GM18505 (cell line): ENCODE data around the gene TIMM21.

Source experiments
- ATAC-seq: cut with Tn5 transposase; IDR thresholded peaks from one replicate; pipeline ENCODE4 v1.9.1; 2021; ENCODE audit not compliant: unreplicated experiment
- POLR2A ChIP-seq: IDR thresholded peaks from 4 replicates; pipeline ENCODE4 v1.6.1; 2011; ENCODE audit warnings: borderline replicate concordance; ENCODE audit not compliant: insufficient read depth, insufficient read length; ENCODE audit errors: extremely low read depth

TIMM21 gene

GRCh38 chr18:74131124-74131523 is 17.2 kb upstream of the TIMM21 start:
- no peak for ATAC-seq
- TF ChIP-seq POLR2A = no peak

DNA sequence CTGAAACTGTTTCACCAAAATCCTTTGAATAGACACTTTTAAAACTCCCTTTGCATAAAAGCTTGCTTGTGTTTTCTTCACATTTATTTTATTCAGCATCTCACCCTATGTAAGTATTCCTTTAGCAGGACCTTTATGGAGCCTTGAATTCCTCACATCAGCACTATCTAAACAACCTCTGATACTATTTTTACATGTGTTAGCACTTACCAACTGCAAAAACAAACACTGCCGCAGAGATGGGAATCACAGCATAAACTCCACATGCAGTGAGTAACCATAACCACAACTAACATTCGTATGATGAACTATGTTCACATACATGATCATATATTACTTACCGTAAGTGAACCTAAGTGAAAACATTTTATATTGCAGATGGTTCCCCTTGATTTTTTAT is 16.1 kb upstream of the TIMM21 start:
- TF ChIP-seq POLR2A = no peak
- ATAC-seq = no peak

GRCh38 chr18:74137920-74138538 is 10.3 kb upstream of the TIMM21 start:
- no peak for ATAC-seq
- no peak for TF ChIP-seq POLR2A

GRCh38 chr18:74139411-74139810 is 8.9 kb upstream of the TIMM21 start:
- ATAC-seq = no peak

DNA sequence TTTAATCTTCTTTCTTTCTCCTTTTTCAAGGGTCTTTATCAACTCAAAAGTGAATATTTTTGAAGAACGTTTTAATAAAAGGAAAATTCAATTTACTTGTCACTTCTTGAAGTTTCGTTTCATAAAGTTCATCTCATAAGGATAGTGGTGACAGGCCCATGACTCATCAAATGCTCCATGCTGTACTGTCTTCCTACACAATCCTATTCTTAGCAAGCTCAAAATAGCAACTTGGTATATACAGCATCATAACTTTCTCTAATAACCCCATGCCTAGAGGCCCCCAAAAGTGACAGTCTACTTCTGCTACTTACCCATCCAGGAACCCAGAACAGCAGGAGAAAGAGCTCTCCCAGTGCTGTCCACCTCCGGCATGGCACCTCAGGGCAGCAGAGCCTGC is 8.4 kb upstream of the TIMM21 start:
- no peak for TF ChIP-seq POLR2A
- peak; percentile 68 for ATAC-seq

More at GRCh38 chr18:74139411-74139810, 8.9 kb upstream of the TIMM21 start:
- no peak for TF ChIP-seq POLR2A

DNA sequence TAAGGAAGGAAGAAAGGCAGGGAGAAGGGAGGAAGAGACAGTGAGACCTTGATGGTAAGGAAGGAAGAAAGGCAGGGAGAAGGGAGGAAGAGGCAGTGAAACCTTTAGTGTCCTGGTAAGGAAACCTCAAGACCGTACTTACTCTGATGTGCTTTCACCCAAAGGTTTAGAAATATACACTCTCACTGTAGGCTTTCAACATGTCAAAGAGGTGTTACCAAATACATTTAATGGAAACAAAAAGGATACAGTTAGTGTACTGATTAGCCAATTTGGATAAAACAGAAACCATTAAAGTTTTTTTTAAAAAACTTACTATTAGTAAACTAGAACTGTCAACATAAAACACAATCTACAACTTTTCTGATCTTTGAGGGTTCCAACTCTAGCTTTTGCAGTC is 7.7 kb upstream of the TIMM21 start:
- no peak for ATAC-seq
- TF ChIP-seq POLR2A = no peak

DNA sequence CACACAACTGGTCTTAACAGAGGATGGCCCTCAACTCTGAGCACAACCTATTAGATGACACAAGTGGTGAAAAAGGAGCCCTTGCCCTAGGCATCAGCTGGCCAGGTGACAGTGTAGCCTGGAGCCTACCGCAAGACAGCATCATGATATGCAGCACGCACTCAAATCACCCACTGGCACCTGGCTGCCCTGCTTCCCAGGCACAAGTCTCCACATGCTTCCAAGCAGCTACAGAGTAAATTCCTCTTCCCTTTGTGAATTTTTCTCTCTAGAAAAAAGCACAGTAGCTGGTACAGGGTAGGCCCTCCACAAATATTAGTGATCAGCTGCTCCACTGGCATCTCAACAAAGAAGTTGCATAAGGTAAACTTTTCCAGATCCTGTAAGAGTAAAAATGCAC is 6.7 kb upstream of the TIMM21 start:
- no peak for TF ChIP-seq POLR2A
- ATAC-seq = no peak

GRCh38 chr18:74142252-74142651 is 6.1 kb upstream of the TIMM21 start:
- no peak for ATAC-seq

GRCh38 chr18:74146756-74147155 is 1.6 kb upstream of the TIMM21 start:
- no peak for TF ChIP-seq POLR2A
- no peak for ATAC-seq

More at GRCh38 chr18:74142252-74142651, 6.1 kb upstream of the TIMM21 start:
- no peak for TF ChIP-seq POLR2A

DNA sequence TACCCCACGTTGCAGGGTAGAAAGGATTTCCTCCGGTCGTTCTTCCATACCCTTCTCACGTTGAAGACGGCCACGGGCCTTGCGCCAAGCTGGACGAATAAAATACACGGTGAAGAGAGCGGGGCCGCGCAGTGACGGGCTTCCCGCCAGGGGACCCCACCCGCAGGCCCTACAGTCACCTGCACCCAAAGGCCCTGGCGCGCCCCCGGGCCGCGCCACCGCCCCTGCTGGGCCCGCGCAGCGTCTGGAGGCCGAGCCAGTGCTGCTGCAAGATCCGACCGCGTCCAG is 888 bp upstream of the TIMM21 start:
- ATAC-seq = no peak
- no peak for TF ChIP-seq POLR2A

GRCh38 chr18:74148543-74149070 is 284 bp downstream of the TIMM21 start:
- ATAC-seq = no peak
- no peak for TF ChIP-seq POLR2A

- no peak for ATAC-seq
- no peak for TF ChIP-seq POLR2A
Measured at GRCh38 chr18:74149878-74150277, 1.6 kb downstream of the TIMM21 start.

DNA sequence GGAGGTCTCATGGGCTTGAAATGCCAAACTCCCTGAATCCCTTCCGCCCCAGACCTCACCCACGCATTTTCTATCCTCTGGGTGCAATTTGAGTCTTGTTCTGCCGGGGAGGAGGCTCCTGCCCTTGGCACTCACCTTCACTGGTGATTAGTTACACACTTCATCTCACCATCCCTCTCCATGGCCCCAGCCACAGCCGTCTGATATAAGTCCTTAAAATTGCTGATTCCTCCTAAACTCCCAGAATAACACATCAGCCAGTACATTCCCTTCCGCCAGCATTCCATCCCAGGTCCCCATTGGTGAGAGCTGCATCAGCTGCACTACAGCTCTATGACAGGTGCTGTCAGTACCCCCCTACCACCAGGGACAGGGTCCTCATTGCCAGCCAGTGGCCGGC is 3.9 kb downstream of the TIMM21 start:
- no peak for ATAC-seq
- TF ChIP-seq POLR2A = no peak

DNA sequence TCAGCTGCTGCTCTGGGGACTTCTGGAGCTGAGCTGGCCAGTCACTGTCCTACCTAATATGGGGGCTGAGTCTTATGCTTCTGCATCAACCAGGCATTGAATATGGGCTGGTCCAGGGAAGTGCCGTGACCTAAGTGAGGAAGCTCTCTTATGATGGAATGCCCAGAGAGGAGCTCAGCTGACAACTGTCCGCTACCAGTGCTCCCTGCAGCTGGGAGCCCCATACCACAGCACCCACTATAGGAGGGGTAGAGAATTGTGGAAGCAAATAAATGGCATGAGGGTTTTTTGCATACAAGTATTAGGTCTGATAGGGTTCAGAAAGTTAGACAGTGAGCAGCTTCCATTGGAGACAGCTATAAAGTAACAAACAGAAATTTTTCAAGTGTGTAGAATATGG is 4.5 kb downstream of the TIMM21 start:
- no peak for ATAC-seq
- no peak for TF ChIP-seq POLR2A

GRCh38 chr18:74153377-74153776 is 5.1 kb downstream of the TIMM21 start:
- no peak for ATAC-seq

More at GRCh38 chr18:74153377-74153776, 5.1 kb downstream of the TIMM21 start:
- TF ChIP-seq POLR2A = no peak
